ENCODE measurements around the gene WWP2.

The WWP2 gene

GRCh38 chr16:69894676-69895075, 132.5 kb downstream of the WWP2 start:
- H3K9ac ChIP-seq: no peak overlapping the region
- H3K27ac ChIP-seq: no peak overlapping the region
- no peaks in the 10 kb centered on the region for H4K20me1 ChIP-seq (ENCODE audit: insufficient read depth)
- no peaks in the 10 kb centered on the region for H3K36me3 ChIP-seq (ENCODE audit: insufficient read depth)
- no peak for TF ChIP-seq CTCF (conservative IDR thresholded peaks at IDR 0.05; ENCODE audit: low read depth, low read length)
- H2AFZ ChIP-seq (ENCODE audit: low read depth): no peak overlapping the region
- H3K4me3 ChIP-seq (IDR thresholded peaks at IDR 0.05; ENCODE audit: insufficient read depth, low read depth, low read length): no peak overlapping the region
- H3K27me3 ChIP-seq (ENCODE audit: insufficient read depth, low read depth): no peaks in the 10 kb centered on the region
- no peak overlapping the region for H3K4me2 ChIP-seq
- no peaks in the 10 kb centered on the region for H3K4me1 ChIP-seq (ENCODE audit: low read depth, poor library complexity, severe bottlenecking)
- H3K79me2 ChIP-seq (ENCODE audit: insufficient read depth, low read depth): no peaks in the 10 kb centered on the region

- no peak for TF ChIP-seq CTCF (conservative IDR thresholded peaks at IDR 0.05; ENCODE audit: low read depth, low read length)
These were observed 141.8 kb downstream of the WWP2 start for GRCh38 chr16:69903865-69904415.

GRCh38 chr16:69904495-69905170, 142.5 kb downstream of the WWP2 start:
- Histone ChIP-seq H3K4me2 (no peak overlapping the region), H3K27ac (no peak overlapping the region), H3K9ac (no peak overlapping the region), H2AFZ (ENCODE audit: low read depth) (no peak overlapping the region), H3K27me3 (ENCODE audit: insufficient read depth, low read depth) (no peaks in the 10 kb centered on the region), H4K20me1 (ENCODE audit: insufficient read depth) (no peaks in the 10 kb centered on the region), H3K79me2 (ENCODE audit: insufficient read depth, low read depth) (no peaks in the 10 kb centered on the region), H3K36me3 (ENCODE audit: insufficient read depth) (no peaks in the 10 kb centered on the region), H3K4me1 (ENCODE audit: low read depth, poor library complexity, severe bottlenecking) (no peaks in the 10 kb centered on the region), H3K4me3 (IDR thresholded peaks at IDR 0.05; ENCODE audit: insufficient read depth, low read depth, low read length) (no peak overlapping the region)
- no peak for TF ChIP-seq CTCF (conservative IDR thresholded peaks at IDR 0.05; ENCODE audit: low read depth, low read length)

More at GRCh38 chr16:69903865-69904415, 141.8 kb downstream of the WWP2 start:
- no peaks in the 10 kb centered on the region for H3K4me1 ChIP-seq (ENCODE audit: low read depth, poor library complexity, severe bottlenecking)
- no peaks in the 10 kb centered on the region for H4K20me1 ChIP-seq (ENCODE audit: insufficient read depth)
- H3K4me2 ChIP-seq: no peak overlapping the region
- no peak overlapping the region for H3K4me3 ChIP-seq (IDR thresholded peaks at IDR 0.05; ENCODE audit: insufficient read depth, low read depth, low read length)
- H3K79me2 ChIP-seq (ENCODE audit: insufficient read depth, low read depth): no peaks in the 10 kb centered on the region
- H3K36me3 ChIP-seq (ENCODE audit: insufficient read depth): no peaks in the 10 kb centered on the region
- H3K27ac ChIP-seq: no peak overlapping the region
- no peaks in the 10 kb centered on the region for H3K27me3 ChIP-seq (ENCODE audit: insufficient read depth, low read depth)
- H3K9ac ChIP-seq: no peak overlapping the region
- H2AFZ ChIP-seq (ENCODE audit: low read depth): no peak overlapping the region

GRCh38 chr16:69905171-69905555, 143.0 kb downstream of the WWP2 start:
- Histone ChIP-seq H3K27me3 (ENCODE audit: insufficient read depth, low read depth) (no peaks in the 10 kb centered on the region), H3K36me3 (ENCODE audit: insufficient read depth) (no peaks in the 10 kb centered on the region), H2AFZ (ENCODE audit: low read depth) (no peak overlapping the region), H3K4me2 (no peak overlapping the region), H4K20me1 (ENCODE audit: insufficient read depth) (no peaks in the 10 kb centered on the region), H3K79me2 (ENCODE audit: insufficient read depth, low read depth) (no peaks in the 10 kb centered on the region), H3K4me1 (ENCODE audit: low read depth, poor library complexity, severe bottlenecking) (no peaks in the 10 kb centered on the region), H3K27ac (no peak overlapping the region), H3K9ac (no peak overlapping the region), H3K4me3 (IDR thresholded peaks at IDR 0.05; ENCODE audit: insufficient read depth, low read depth, low read length) (no peak overlapping the region)
- TF ChIP-seq CTCF (conservative IDR thresholded peaks at IDR 0.05; ENCODE audit: low read depth, low read length): no peak
